OCI-LY3 (cell line): ENCODE results near the gene EMD.

Source experiments
- H2AFZ ChIP-seq: fragments of 200-600, 300-600 bp; shearing (Covaris generic); 2 replicates; pipeline ENCODE4 v1.6.0; 2014; ENCODE audit warnings: antibody characterized with exemption, low read depth, low read length
- H3K27ac ChIP-seq: fragments of 200-600, 300-600 bp; sonication (generic); 2 replicates; pipeline ENCODE4 v1.5.1; 2014; ENCODE audit warnings: mild to moderate bottlenecking, low read length, moderate library complexity, mixed read lengths
- H3K27me3 ChIP-seq: fragments of 200-600, 300-600 bp; sonication (generic); 2 replicates; pipeline ENCODE4 v1.6.1; 2014; ENCODE audit warnings: low read depth, low read length, mixed read lengths
- H3K36me3 ChIP-seq: fragments of 200-600, 300-600 bp; sonication (generic); replicated peaks from 2 replicates; pipeline ENCODE3; 2014; ENCODE audit warnings: low read depth, low read length, mixed read lengths
- H3K4me1 ChIP-seq: fragments of 300-600, 200-600 bp; sonication (generic); 2 replicates; pipeline ENCODE4 v1.6.1; 2014; ENCODE audit warnings: low read length, mixed read lengths
- H3K4me2 ChIP-seq: fragments of 200-600, 300-600 bp; sonication (generic); 2 replicates; pipeline ENCODE4 v1.6.1; 2014; ENCODE audit warnings: low read length, mixed read lengths
- H3K4me3 ChIP-seq: fragments of 300-600, 200-600 bp; sonication (generic); 2 replicates; pipeline ENCODE4 v1.5.1; 2014; ENCODE audit warnings: antibody characterized with exemption, mild to moderate bottlenecking, low read length, moderate library complexity
- H3K79me2 ChIP-seq: fragments of 300-600, 200-600 bp; shearing (Covaris generic); 2 replicates; pipeline ENCODE4 v1.6.1; 2014; ENCODE audit warnings: mild to moderate bottlenecking, low read length, mixed read lengths
- H3K9ac ChIP-seq: fragments of 300-600, 200-600 bp; shearing (Covaris generic); 2 replicates; pipeline ENCODE4 v1.6.0; 2014; ENCODE audit warnings: mild to moderate bottlenecking, low read length, moderate library complexity
- H3K9me3 ChIP-seq: fragments of 200-600, 300-600 bp; shearing (Covaris generic); 2 replicates; pipeline ENCODE4 v1.6.1; 2014; ENCODE audit warnings: low read length, mixed read lengths; ENCODE audit not compliant: insufficient read depth
- H4K20me1 ChIP-seq: fragments of 200-600, 300-600 bp; sonication (generic); 2 replicates; pipeline ENCODE4 v1.6.1; 2016; ENCODE audit warnings: low read length, mixed read lengths; ENCODE audit not compliant: insufficient read depth
- CTCF ChIP-seq: fragments of 200-600, 300-600 bp; sonication (generic); IDR thresholded peaks from 2 replicates; pipeline ENCODE4 v1.5.1; 2014; ENCODE audit warnings: antibody characterized with exemption, low read length, low read depth
- EZH2phosphoT487 ChIP-seq: fragments of 200-600 bp; shearing (Covaris generic); IDR thresholded peaks from 2 replicates; pipeline ENCODE4 v1.6.1; 2018; ENCODE audit warnings: antibody characterized with exemption, mixed run types, low read depth

The EMD gene

GRCh38 chrX:154396973-154397887, 18.1 kb downstream of the EMD start:
- Histone ChIP-seq H4K20me1 (peaks cover 11% of the 10 kb centered on the region; the same call in 1 of the 2 replicates), H3K4me2 (peak overlapping the region; percentile 87), H2AFZ (no peak overlapping the region), H3K9ac (peak overlapping the region; percentile 95), H3K79me2 (peaks cover 26% of the 10 kb centered on the region), H3K4me1 (peaks cover 11% of the 10 kb centered on the region), H3K4me3 (peak overlapping the region; percentile 92), H3K27me3 (no peaks in the 10 kb centered on the region), H3K9me3 (no peaks in the 10 kb centered on the region), H3K36me3 (peaks cover 27% of the 10 kb centered on the region), H3K27ac (peak overlapping the region; percentile 92)
- TF ChIP-seq CTCF (no peak), EZH2phosphoT487 (no peak)

- Histone ChIP-seq H3K4me2 (peak within 1 kb of the TSS; percentile 100), H3K79me2 (peaks cover 26% of the 10 kb centered on the region), H3K9me3 (no peaks in the 10 kb centered on the region), H4K20me1 (peaks cover 11% of the 10 kb centered on the region; the same call in 1 of the 2 replicates), H3K4me3 (peak within 1 kb of the TSS; percentile 92), H3K27me3 (no peaks in the 10 kb centered on the region), H3K9ac (peak within 1 kb of the TSS; percentile 97), H3K27ac (peak within 1 kb of the TSS; percentile 92), H2AFZ (no peak within 1 kb of the TSS), H3K36me3 (peaks cover 27% of the 10 kb centered on the region), H3K4me1 (peaks cover 11% of the 10 kb centered on the region)
- TF ChIP-seq CTCF (no peak), EZH2phosphoT487 (no peak)
Observed at GRCh38 chrX:154397888-154398667, 19.0 kb downstream of the EMD start, which contains the start of gene RPL10. TSS of gene RPL10 (plus strand) at chrX:154398377. CDS start at chrX:154398520, 143 bp downstream.

GRCh38 chrX:154398668-154399526, 19.8 kb downstream of the EMD start:
- H3K4me1 ChIP-seq, result peaks cover 11% of the 10 kb centered on the region
- H3K27ac ChIP-seq, result peak overlapping the region; percentile 92
- no peaks in the 10 kb centered on the region for H3K9me3 ChIP-seq
- H3K27me3 ChIP-seq, result no peaks in the 10 kb centered on the region
- H2AFZ ChIP-seq, result no peak overlapping the region
- peaks cover 26% of the 10 kb centered on the region for H3K79me2 ChIP-seq
- H3K36me3 ChIP-seq, result peaks cover 27% of the 10 kb centered on the region
- H3K9ac ChIP-seq, result peak overlapping the region; percentile 97
- peak overlapping the region; percentile 92 for H3K4me3 ChIP-seq
- peaks cover 11% of the 10 kb centered on the region; the same call in 1 of the 2 replicates for H4K20me1 ChIP-seq
- peak overlapping the region; percentile 100 for H3K4me2 ChIP-seq
- TF ChIP-seq EZH2phosphoT487, result no peak
- TF ChIP-seq CTCF, result peak; percentile 72
